Measurements from ENCODE around the gene RNF34. TPM values are rescaled to one million over a fixed set of nuclear protein-coding genes. Genes with fewer than 3 reads are reported as not detected.

The RNF34 gene
- 58.5 and 60.7 TPM in 2 replicates for total RNA-seq
- long read RNA-seq, transcript RNF34-203 (7 exons, 2,051 nt), result minor isoform, 13 of 194 reads
- long read RNA-seq, transcript RNF34-201 (6 exons, 2,066 nt), result major isoform, 151 of 194 reads
- long read RNA-seq, partial matches to known transcripts, result 15 of 194 reads
- long read RNA-seq, other reads (novel, unspliced or antisense), result 14 of 194 reads

- TF ChIP-seq, protein P1, sequence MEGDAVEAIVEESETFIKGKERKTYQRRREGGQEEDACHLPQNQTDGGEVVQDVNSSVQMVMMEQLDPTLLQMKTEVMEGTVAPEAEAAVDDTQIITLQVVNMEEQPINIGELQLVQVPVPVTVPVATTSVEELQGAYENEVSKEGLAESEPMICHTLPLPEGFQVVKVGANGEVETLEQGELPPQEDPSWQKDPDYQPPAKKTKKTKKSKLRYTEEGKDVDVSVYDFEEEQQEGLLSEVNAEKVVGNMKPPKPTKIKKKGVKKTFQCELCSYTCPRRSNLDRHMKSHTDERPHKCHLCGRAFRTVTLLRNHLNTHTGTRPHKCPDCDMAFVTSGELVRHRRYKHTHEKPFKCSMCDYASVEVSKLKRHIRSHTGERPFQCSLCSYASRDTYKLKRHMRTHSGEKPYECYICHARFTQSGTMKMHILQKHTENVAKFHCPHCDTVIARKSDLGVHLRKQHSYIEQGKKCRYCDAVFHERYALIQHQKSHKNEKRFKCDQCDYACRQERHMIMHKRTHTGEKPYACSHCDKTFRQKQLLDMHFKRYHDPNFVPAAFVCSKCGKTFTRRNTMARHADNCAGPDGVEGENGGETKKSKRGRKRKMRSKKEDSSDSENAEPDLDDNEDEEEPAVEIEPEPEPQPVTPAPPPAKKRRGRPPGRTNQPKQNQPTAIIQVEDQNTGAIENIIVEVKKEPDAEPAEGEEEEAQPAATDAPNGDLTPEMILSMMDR (conservative IDR thresholded peaks at IDR 0.05), result no peak
- H3K4me1 Mint-ChIP-seq, result peaks cover 36% of the 10 kb centered on the region
- no peaks in the 10 kb centered on the region for H3K27me3 Mint-ChIP-seq (ENCODE audit: low read depth)
- H3K36me3 Mint-ChIP-seq (ENCODE audit: low read depth), result no peaks in the 10 kb centered on the region
- peak within 1 kb of the TSS; percentile 98 for H3K27ac Mint-ChIP-seq (ENCODE audit: unreplicated experiment)
- no peaks in the 10 kb centered on the region for H3K9me3 Mint-ChIP-seq
- peak within 1 kb of the TSS; percentile 93 for H3K4me3 Mint-ChIP-seq
- peak; percentile 97 for DNase-seq (ENCODE audit: low read depth, low spot score)
Measured at GRCh38 chr12:121399391-121400331, at the start of gene RNF34. TSS of gene RNF34 (plus strand) at chr12:121400118. CDS start at chr12:121400213, 95 bp downstream.

DNA sequence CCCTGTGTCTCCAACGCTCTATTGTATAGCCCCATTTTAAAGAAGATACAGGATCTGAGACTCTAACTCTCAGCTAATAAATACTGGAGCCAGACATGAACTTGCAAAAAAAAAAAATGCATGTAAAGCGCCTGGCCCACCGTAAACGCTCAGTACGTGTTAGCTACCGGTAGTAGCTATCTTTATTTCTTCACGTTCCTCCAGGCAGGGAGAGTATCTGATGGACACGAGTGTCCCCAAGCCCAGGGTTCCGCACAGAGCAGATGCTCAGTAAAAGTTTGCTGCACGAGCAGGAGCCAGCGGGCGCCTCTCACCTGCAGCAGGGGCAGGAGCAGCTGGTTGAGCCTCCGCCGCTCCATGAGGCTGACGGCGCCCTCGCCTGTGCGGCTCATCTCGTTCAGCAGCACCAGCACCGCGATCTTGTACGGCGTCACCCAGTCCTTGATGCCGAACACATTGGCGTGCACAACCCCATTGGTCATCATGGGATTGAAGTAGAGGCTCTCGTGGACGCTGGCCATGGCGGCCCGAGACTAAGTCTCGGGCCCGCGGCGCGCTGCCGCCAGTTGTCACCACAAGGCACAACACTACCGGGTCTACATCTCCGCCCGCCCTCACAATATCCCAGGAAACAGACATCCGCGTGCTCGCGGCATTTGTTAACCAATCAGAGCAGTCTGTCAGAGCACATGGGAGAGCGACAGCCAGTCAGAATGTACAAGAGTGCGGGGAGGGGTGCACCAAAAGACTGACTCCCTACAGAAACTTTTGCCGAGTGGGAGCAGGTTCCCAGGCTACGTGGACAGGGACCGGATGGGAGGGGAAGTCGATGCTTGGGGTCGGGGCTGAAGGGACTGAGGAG, 47.9 kb upstream of the RNF34 start, which contains the start of gene ANAPC5:
Gene ANAPC5, minus strand, starts transcription at position 592 of the 862 bp plus-strand sequence. Its CDS starts 71 bp downstream, at position 521.
- Mint-ChIP-seq H3K27me3 (ENCODE audit: low read depth) (peaks cover 2% of the 10 kb centered on the region), H3K9me3 (no peaks in the 10 kb centered on the region), H3K36me3 (ENCODE audit: low read depth) (no peaks in the 10 kb centered on the region), H3K4me3 (peak within 1 kb of the TSS; percentile 96), H3K4me1 (peaks cover 27% of the 10 kb centered on the region), H3K27ac (ENCODE audit: unreplicated experiment) (peak within 1 kb of the TSS; percentile 91)
- peak; percentile 79 for DNase-seq (ENCODE audit: low read depth, low spot score)
- TF ChIP-seq, protein P1 (conservative IDR thresholded peaks at IDR 0.05), result peak; percentile 26

DNA sequence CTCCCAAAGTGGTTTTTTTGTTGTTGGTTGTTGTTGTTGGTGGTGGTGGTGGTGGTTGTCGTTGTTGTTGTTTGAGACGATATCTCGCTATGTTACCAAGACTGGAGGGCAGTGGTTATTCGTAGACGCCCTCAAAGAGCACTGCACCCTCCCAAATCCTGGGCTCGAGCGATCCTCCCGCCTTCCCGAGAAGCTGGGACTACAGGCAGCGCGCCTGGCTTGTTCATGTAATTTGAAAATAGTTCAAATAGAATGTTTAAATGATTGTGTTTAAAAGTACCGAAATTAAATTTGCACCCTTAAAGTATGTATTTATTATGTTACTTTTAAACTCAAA, 47.3 kb upstream of the RNF34 start:
- peaks cover 27% of the 10 kb centered on the region for H3K4me1 Mint-ChIP-seq
- DNase-seq (ENCODE audit: low read depth, low spot score), result no peak
- peak overlapping the region; percentile 96 for H3K4me3 Mint-ChIP-seq
- TF ChIP-seq, protein P1 (conservative IDR thresholded peaks at IDR 0.05), result no peak
- no peaks in the 10 kb centered on the region for H3K36me3 Mint-ChIP-seq (ENCODE audit: low read depth)
- H3K9me3 Mint-ChIP-seq, result no peaks in the 10 kb centered on the region
- peaks cover 2% of the 10 kb centered on the region for H3K27me3 Mint-ChIP-seq (ENCODE audit: low read depth)
- H3K27ac Mint-ChIP-seq (ENCODE audit: unreplicated experiment), result peak overlapping the region; percentile 91

GRCh38 chr12:121355818-121356217, 44.1 kb upstream of the RNF34 start:
- no peaks in the 10 kb centered on the region for H3K9me3 Mint-ChIP-seq

More at GRCh38 chr12:121355818-121356217, 44.1 kb upstream of the RNF34 start:
- H3K4me3 Mint-ChIP-seq, result no peak overlapping the region
- no peaks in the 10 kb centered on the region for H3K36me3 Mint-ChIP-seq (ENCODE audit: low read depth)
- H3K27ac Mint-ChIP-seq (ENCODE audit: unreplicated experiment), result no peak overlapping the region
- H3K4me1 Mint-ChIP-seq, result peaks cover 23% of the 10 kb centered on the region
- peaks cover 2% of the 10 kb centered on the region for H3K27me3 Mint-ChIP-seq (ENCODE audit: low read depth)
- DNase-seq (ENCODE audit: low read depth, low spot score), result no peak
- TF ChIP-seq, protein P1 (conservative IDR thresholded peaks at IDR 0.05), result no peak
